ENCODE results near the gene CCL1.
"Not testable (repeated sequence)": the region's sequence is repeated elsewhere in the genome, so short reads cannot be mapped to it uniquely, and the experiment has no call there.

CCL1 gene

GRCh38 chr17:34360601-34361270 is 2.3 kb downstream of the CCL1 start:
- FAIRE-seq (no peak), DNase-seq (ENCODE audit: low spot score) (no peak)

DNA sequence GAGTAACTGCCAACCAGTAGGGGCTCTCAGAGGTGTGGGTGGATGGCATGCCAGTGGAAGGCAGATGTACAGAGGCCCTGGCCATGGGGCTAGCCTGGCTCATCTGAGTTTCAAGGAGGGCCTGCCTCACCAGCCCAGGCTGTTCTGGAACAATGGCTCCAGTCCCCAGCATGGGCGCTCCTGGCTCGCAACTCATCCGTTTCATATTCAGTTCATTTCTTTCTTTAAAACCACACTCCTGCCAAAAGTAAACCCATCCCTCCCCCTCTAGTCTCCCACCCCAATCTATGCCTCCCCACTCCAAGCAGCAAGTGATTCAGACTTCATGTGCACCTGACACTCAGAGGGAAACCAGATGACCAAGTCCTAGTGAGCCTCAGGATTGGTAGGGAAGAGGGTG is 4.4 kb downstream of the CCL1 start:
- FAIRE-seq (no peak), DNase-seq (ENCODE audit: low spot score) (no peak)

- DNase-seq (ENCODE audit: low spot score) (no peak), FAIRE-seq (no peak)
Observed at GRCh38 chr17:34357398-34357797, 5.6 kb downstream of the CCL1 start.

- FAIRE-seq (no peak), DNase-seq (ENCODE audit: low spot score) (no peak)
Observed at GRCh38 chr17:34356194-34356593, 6.8 kb downstream of the CCL1 start, which contains the start of gene CCL13. TSS of gene CCL13 (plus strand) at chr17:34356480. CDS start at chr17:34356527, 47 bp downstream.

DNA sequence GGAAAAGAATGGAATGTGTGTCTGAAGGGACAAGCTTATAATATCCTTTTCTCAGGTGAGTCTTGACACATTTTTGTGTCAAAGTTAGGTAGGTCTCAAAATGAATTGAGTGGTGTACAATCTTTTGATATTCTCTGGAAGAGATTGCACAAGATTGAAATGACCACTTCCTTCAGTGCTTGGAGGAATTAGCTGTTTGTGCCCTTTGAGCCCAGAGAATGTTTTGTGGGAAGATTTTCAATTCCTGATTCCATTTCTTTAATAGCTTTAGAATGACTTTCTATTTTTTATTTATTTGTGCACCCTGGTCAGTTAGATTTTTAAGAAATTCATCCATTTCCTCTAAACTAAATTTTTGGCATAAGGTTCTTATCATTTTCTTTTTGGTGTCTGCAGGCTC is 8.4 kb downstream of the CCL1 start:
- FAIRE-seq (no peak), DNase-seq (ENCODE audit: low spot score) (no peak)

DNA sequence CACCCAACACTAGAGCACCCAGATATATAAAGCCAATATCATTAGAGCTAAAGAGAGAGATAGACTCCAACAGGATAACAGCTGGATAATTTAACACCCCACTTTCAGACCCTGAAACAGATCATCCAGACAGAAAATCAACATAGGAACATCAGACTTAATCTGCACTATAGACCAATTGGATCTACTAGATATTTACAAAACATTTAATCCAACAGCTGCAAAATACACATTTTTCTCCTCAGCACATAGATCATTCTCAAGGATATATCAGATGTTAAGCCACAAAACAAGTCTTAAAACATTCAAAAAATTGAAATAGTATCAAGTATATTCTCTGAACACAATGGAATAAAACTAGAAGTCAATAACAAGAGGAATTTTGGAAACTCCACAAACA is 10.8 kb downstream of the CCL1 start:
- no peak for DNase-seq (ENCODE audit: low spot score)
- no peak for FAIRE-seq

DNA sequence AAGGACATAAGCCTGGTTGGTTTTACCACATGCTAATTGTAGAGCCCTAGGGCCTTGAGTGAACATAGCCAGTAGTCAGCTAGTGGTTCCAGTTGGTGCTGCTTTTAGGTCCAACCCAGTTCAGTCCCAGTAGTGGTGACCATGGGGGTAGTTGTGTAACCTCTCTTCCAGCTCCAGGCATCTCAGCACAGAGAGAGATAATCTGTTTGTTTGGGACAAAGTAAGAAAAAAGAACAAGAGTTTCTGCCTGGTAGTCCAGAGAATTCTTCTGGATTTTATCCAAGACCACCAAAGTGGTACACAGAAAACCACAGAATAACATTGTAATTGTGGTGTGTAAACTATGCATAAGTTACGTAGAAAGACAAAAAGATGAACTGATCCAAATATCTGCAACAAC is 11.9 kb downstream of the CCL1 start:
- DNase-seq (ENCODE audit: low spot score) = no peak

DNA sequence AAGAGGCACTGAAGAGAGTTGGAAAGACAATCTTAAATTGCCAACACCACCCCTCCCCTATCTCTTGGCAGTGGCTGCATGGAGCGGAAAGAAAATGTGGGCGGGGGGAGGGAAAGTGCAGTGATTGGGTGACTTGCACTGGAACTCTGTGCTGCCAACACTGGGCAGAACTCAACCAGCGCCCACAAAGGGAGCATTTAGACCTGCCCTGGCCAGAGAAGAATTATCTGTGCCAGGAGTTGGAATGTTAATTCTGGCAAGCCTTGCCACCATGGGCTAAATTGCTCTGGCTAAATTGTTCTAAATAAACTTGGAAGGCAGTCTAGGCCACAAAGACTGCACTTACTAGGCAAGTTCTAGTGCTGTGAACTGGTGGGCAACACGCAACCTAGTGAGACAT is 13.3 kb downstream of the CCL1 start:
- DNase-seq (ENCODE audit: low spot score) (no peak), FAIRE-seq (no peak)

More for the DNA sequence above, 11.9 kb downstream of the CCL1 start:
- no peak for FAIRE-seq

- FAIRE-seq (no peak), DNase-seq (ENCODE audit: low spot score) (no peak)
Observed at GRCh38 chr17:34347063-34347462, 16.0 kb downstream of the CCL1 start.

- DNase-seq (ENCODE audit: low spot score) (no peak), FAIRE-seq (no peak)
Observed at GRCh38 chr17:34341916-34342315, 21.1 kb downstream of the CCL1 start.

GRCh38 chr17:34339138-34339770 is 23.8 kb downstream of the CCL1 start:
- FAIRE-seq = no peak
- DNase-seq (ENCODE audit: low spot score) = no peak

DNA sequence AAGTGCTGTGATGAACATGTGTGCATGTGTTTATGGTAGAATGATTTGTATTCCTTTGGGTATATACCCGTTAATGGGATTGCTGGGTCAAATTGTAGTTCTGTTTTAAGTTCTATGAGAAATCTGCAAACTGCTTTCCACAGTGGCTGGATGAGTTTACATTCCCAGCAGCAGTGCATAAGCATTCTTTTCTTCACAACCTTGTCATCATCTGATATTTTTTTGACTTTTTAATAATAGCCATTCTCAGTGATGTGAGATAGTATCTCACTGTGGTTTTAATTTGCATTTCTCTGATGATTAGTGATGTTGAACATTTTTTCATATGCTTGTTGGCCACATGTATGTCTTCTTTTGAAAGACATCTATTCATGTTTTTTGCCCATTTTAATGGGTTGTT is 25.3 kb downstream of the CCL1 start:
- DNase-seq (ENCODE audit: low spot score) (no peak), FAIRE-seq (no peak)

- DNase-seq (ENCODE audit: low spot score); FAIRE-seq: not testable (repeated sequence)
Observed at GRCh38 chr17:34327580-34327979, 35.5 kb downstream of the CCL1 start.

GRCh38 chr17:34321964-34322363 is 41.1 kb downstream of the CCL1 start:
- FAIRE-seq (no peak), DNase-seq (ENCODE audit: low spot score) (no peak)

- DNase-seq (ENCODE audit: low spot score) (no peak), FAIRE-seq (no peak)
Observed at GRCh38 chr17:34319039-34319483, 44.0 kb downstream of the CCL1 start, which contains the start of gene CCL8. TSS of gene CCL8 (plus strand) at chr17:34319435. CDS start at chr17:34319502, 67 bp downstream.

DNA sequence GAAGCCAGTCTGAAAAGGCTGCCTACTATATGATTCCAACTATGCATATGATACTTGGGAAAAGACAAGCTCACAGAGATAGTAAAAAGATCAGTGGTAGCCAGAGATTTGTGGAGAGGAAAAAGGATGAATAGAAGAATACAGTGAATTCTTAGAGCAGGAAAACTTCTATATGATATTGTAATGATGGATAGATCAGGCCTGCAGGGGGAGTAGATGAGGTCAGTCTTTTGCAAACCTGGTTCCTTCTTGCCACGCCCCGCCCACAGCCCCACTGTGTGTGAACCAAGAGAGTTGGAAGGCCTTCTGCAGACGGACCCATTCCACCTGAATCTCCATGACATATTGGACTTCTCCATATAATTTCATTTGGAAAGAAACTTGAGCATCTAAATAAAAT is 44.6 kb downstream of the CCL1 start:
- FAIRE-seq (no peak), DNase-seq (ENCODE audit: low spot score) (no peak)

- FAIRE-seq = no peak
Observed at GRCh38 chr17:34314279-34314678, 48.8 kb downstream of the CCL1 start.

GRCh38 chr17:34313164-34313563 is 49.9 kb downstream of the CCL1 start:
- FAIRE-seq = no peak
- DNase-seq (ENCODE audit: low spot score) = no peak

More at GRCh38 chr17:34314279-34314678, 48.8 kb downstream of the CCL1 start:
- DNase-seq (ENCODE audit: low spot score) = no peak

DNA sequence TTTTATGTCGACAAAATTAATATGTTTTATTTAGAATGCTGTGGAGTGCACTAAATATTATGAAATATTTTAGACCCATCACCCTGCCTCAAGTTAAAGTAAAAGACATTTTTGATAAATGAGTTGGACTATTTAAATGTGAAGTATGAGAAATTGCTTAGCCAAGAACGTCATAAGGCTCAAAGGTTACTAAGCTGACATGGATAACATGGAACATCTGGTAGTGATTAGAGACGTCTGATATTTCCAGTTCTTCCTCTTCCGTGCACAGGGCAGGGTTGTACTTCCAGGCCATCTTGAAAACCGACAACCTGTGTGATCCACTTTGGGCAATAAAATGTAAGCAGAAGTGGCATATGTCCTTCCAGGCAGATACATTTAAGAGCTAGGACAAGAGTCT is 51.0 kb downstream of the CCL1 start:
- FAIRE-seq (no peak), DNase-seq (ENCODE audit: low spot score) (no peak)

GRCh38 chr17:34311291-34311690 is 51.7 kb downstream of the CCL1 start:
- DNase-seq (ENCODE audit: low spot score) (no peak), FAIRE-seq (no peak)

Measured in RCC 7860 (cell line).